Keratinocyte (primary cell): Measurements from ENCODE around the gene DUSP7.

Experiments used
- CTCF ChIP-seq, 3 experiments: IDR thresholded peaks in 1 of 3; conservative IDR thresholded peaks in 1 of 3; optimal IDR thresholded peaks in 1 of 3; 2 replicates in 2 of 3; 3 replicates in 1 of 3; pipeline versions ENCODE3 to v1.5.1; 2011; ENCODE audit warnings: low read length in 3 of 3, mild to moderate bottlenecking in 3 of 3, moderate library complexity in 2 of 3, control low read depth in 1 of 3, inconsistent platforms in 1 of 3; ENCODE audit not compliant: insufficient read depth in 2 of 3; ENCODE audit errors: extremely low read depth in 1 of 3
- EZH2 ChIP-seq: IDR thresholded peaks from one replicate; pipeline ENCODE4 v1.6.1; 2012; ENCODE audit warnings: inconsistent platforms, mild to moderate bottlenecking, low read length, moderate library complexity

DNA sequence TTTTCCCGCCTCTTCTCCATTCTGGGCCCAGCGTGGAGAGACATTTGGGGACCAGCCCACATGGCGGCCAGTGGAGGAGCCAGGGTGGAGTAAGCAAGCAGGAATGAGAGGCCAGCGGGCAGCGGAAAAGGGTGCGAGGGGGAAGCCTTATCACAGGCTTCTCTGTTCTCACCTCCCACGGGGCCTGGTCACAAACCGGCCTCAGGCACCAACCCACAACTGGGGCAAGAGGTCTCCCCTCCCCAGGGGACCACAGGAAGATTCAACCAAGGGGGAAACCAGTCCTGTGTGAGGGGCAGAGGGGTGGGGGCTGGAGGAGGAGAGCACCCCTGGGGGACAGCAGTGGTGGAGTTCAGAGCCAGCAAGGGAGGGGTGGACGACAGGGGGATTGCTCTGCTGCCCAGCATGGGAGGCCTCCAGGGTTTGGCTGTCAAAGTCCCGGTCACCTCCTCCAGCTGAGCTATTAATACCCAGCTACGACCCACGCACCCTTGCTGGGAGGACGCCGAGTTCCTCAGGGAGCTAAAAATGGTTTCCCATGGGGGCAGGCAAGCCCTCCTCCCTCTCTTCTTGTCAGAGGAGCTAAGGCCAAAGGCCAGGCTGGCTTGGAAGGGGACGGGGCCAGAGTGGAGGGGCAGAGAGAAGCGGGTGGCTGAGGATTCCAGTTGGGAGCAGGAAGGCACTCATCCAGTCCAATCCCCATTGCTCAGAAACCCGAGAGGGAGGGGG lies 36.9 kb downstream of the DUSP7 start:
- no peak for TF ChIP-seq CTCF (optimal IDR thresholded peaks at IDR 0.05 in 1 of 3, IDR thresholded peaks at IDR 0.05 in 1 of 3, conservative IDR thresholded peaks at IDR 0.05 in 1 of 3; ENCODE audit: extremely low read depth in 1 of 3, insufficient read depth in 2 of 3, low read length in 3 of 3)
- TF ChIP-seq EZH2, result no peak
